HepG2 (cell line): ENCODE data around the gene HIPK2. TPM values are rescaled to one million over a fixed set of nuclear protein-coding genes. Genes with fewer than 3 reads are reported as not detected.

Source experiments
- ATAC-seq: fragments of 200-7000 bp; cut with Tn5 transposase; 3 replicates; pipeline ENCODE4 v1.9.1; 2020; ENCODE audit warnings: mild to moderate bottlenecking, moderate library complexity
- BruUV-seq: library from RNA; stranded (reverse); fragments of 400-500 nt; replicated peaks from 2 replicates; lab custom pipeline; 2021; lab: Mats Ljungman, UMichigan
- CTCF ChIA-PET: fragments of 300-600 bp; formaldehyde crosslinking; extraction: SDS; loops from one replicate; lab custom pipeline; 2021; ENCODE audit warnings: low total read pairs, inconsistent platforms, low intra/inter-chr PET ratio; lab: Yijun Ruan, JAX
- POLR2A ChIA-PET: fragments of 350-600 bp; sonication (Branson Sonifier 250); formaldehyde crosslinking; loops from one replicate; lab custom pipeline; 2020; ENCODE audit warnings: antibody characterized with exemption, inconsistent platforms; lab: Yijun Ruan, JAX
- DNase-seq: peaks from one replicate; pipeline ENCODE4 v3.0.0-alpha.2; 2015; ENCODE audit warnings: low spot score
- FAIRE-seq: peaks from 3 replicates; lab custom pipeline; 2011; peaks lifted over from hg19 to GRCh38; lab: Jason Lieb, UNC
- H2AFZ ChIP-seq: one replicate; pipeline ENCODE4 v1.6.1; 2011; ENCODE audit warnings: low read length, inconsistent platforms
- H3K27ac ChIP-seq: fragments of 300-600 bp; 3 replicates; pipeline ENCODE4 v1.8.0; 2011; ENCODE audit warnings: mixed run types, mild to moderate bottlenecking, mixed read lengths, low read length, inconsistent platforms; ENCODE audit not compliant: insufficient read depth; ENCODE audit errors: extremely low read length
- H3K27me3 ChIP-seq, 2 experiments: fragments of 200-600 bp in 1 of 2; 2 replicates in 1 of 2; 3 replicates in 1 of 2; pipeline versions ENCODE4 v1.6.0 to v1.8.0; 2011; ENCODE audit warnings: low read length in 2 of 2, mild to moderate bottlenecking in 2 of 2, moderate library complexity in 2 of 2, inconsistent platforms in 1 of 2; ENCODE audit not compliant: insufficient read depth in 2 of 2, control insufficient read depth in 1 of 2
- H3K36me3 ChIP-seq, 2 experiments: fragments of 200-600 bp in 1 of 2; replicated peaks in 1 of 2; 2 replicates in 1 of 2; 3 replicates in 1 of 2; pipeline versions ENCODE4 v1.5.1 to v1.8.0; 2011; ENCODE audit warnings: low read length in 2 of 2, inconsistent platforms in 1 of 2; ENCODE audit not compliant: insufficient read depth in 2 of 2, control insufficient read depth in 1 of 2
- H3K4me1 ChIP-seq: 2 replicates; pipeline ENCODE4 v1.5.1; 2012; ENCODE audit warnings: low read length, inconsistent platforms; ENCODE audit not compliant: insufficient read depth
- H3K4me2 ChIP-seq: 2 replicates; pipeline ENCODE4 v1.6.0; 2011; ENCODE audit warnings: low read depth, low read length, inconsistent platforms
- H3K4me3 ChIP-seq, 3 experiments: fragments of 200-600 bp in 1 of 3; sonication (generic), shearing (Covaris generic) in 1 of 3; replicated peaks in 1 of 3; 2 replicates each; pipeline ENCODE4 v1.5.1; 2011 to 2016; ENCODE audit warnings: low read length in 3 of 3, inconsistent platforms in 2 of 3, low read depth in 2 of 3, mild to moderate bottlenecking in 2 of 3, control low read depth in 1 of 3, mixed read lengths in 1 of 3; ENCODE audit not compliant: insufficient read depth in 1 of 3
- H3K79me2 ChIP-seq: one replicate; pipeline ENCODE4 v1.6.1; 2011; ENCODE audit warnings: low read length, inconsistent platforms; ENCODE audit not compliant: insufficient read depth
- H3K9ac ChIP-seq: 2 replicates; pipeline ENCODE4 v1.6.0; 2011; ENCODE audit warnings: mild to moderate bottlenecking, low read depth, low read length, inconsistent platforms; ENCODE audit not compliant: insufficient read depth
- H3K9me3 ChIP-seq: 2 replicates; pipeline ENCODE4 v1.5.1; 2012; ENCODE audit warnings: mild to moderate bottlenecking, low read length
- H4K20me1 ChIP-seq: 2 replicates; pipeline ENCODE4 v1.6.0; 2011; ENCODE audit warnings: inconsistent platforms, mild to moderate bottlenecking, low read length, moderate library complexity; ENCODE audit not compliant: insufficient read depth
- CCDC6 ChIP-seq: sonication (generic); formaldehyde crosslinking; IDR thresholded peaks from 2 replicates; pipeline ENCODE4 v1.8.1; 2022; ENCODE audit warnings: mild to moderate bottlenecking, missing genetic modification reagents, moderate library complexity
- DMAP1 ChIP-seq: IDR thresholded peaks from 2 replicates; pipeline ENCODE4 v1.6.1; 2016
- ETV6 ChIP-seq: sonication (generic); formaldehyde crosslinking; conservative IDR thresholded peaks from 2 replicates; pipeline ENCODE4 v1.4.0; 2020; ENCODE audit warnings: missing genetic modification reagents
- MTA1 ChIP-seq: sonication (generic); formaldehyde crosslinking; IDR thresholded peaks from 2 replicates; pipeline ENCODE4 v1.4.0; 2020; ENCODE audit warnings: missing genetic modification reagents, mild to moderate bottlenecking, borderline replicate concordance
- NR3C1 ChIP-seq: sonication (generic); formaldehyde crosslinking; IDR thresholded peaks from 2 replicates; pipeline ENCODE4 v1.4.0; 2020; ENCODE audit warnings: missing genetic modification reagents
- REPIN1 ChIP-seq: sonication (generic); formaldehyde crosslinking; IDR thresholded peaks from 2 replicates; pipeline ENCODE4 v1.8.0; 2022; ENCODE audit warnings: missing genetic modification reagents, low read depth, mild to moderate bottlenecking, borderline replicate concordance
- SYNCRIP ChIP-seq: fragments of 200-400 bp; formaldehyde crosslinking; IDR thresholded peaks from 2 replicates; pipeline ENCODE4 v1.6.1; 2018; ENCODE audit warnings: mild to moderate bottlenecking, low read depth, low read length; ENCODE audit not compliant: insufficient read depth
- ZBTB20 ChIP-seq: sonication (generic); formaldehyde crosslinking; IDR thresholded peaks from 2 replicates; pipeline ENCODE4 v1.8.1; 2023; ENCODE audit warnings: missing genetic modification reagents, low read depth, mild to moderate bottlenecking, borderline replicate concordance
- ZBTB43 ChIP-seq: sonication (generic); formaldehyde crosslinking; conservative IDR thresholded peaks from 2 replicates; pipeline ENCODE4 v1.4.0; 2020; ENCODE audit warnings: missing genetic modification reagents
- ZNF142 ChIP-seq: sonication (generic); formaldehyde crosslinking; IDR thresholded peaks from 2 replicates; pipeline ENCODE4 v1.4.0; 2020; ENCODE audit warnings: missing genetic modification reagents
- ZNF17 ChIP-seq: sonication (generic); formaldehyde crosslinking; IDR thresholded peaks from 2 replicates; pipeline ENCODE4 v1.5.0; 2020; ENCODE audit warnings: mild to moderate bottlenecking, missing genetic modification reagents
- ZNF232 ChIP-seq: sonication (generic); formaldehyde crosslinking; IDR thresholded peaks from 2 replicates; pipeline ENCODE4 v1.4.0; 2020; ENCODE audit warnings: missing genetic modification reagents, borderline replicate concordance
- ZNF367 ChIP-seq: sonication (generic); formaldehyde crosslinking; IDR thresholded peaks from 2 replicates; pipeline ENCODE4 v1.4.0; 2020; ENCODE audit warnings: missing genetic modification reagents, borderline replicate concordance
- ZNF460 ChIP-seq: sonication (generic); formaldehyde crosslinking; IDR thresholded peaks from 2 replicates; pipeline ENCODE4 v1.5.1; 2020; ENCODE audit warnings: missing genetic modification reagents, mild to moderate bottlenecking, borderline replicate concordance
- WGBS: methylation state at CpG from one replicate; pipeline ENCODE4 v1.1.6; 2017; ENCODE audit warnings: low lambda C conversion rate; 5-methylcytosine and 5-hydroxymethylcytosine counted together
- in situ Hi-C: cut with HindIII; loops from 2 replicates; pipeline ENCODE4 v1.10.0; 2017; ENCODE audit warnings: low pct_unique_long_range_greater_than_20kb; ENCODE audit not compliant: extremely low pct_ligation_motif_present
- intact Hi-C: fragments of 100-400 bp; cut with micrococcal nuclease; formaldehyde crosslinking; loops from one replicate; pipeline ENCODE4 v1.10.0; 2022; ENCODE audit not compliant: unreplicated experiment
- polyA plus RNA-seq, 8 experiments: library from polyadenylated mRNA; depleted of rRNA in 3 of 8; stranded (reverse) in 7 of 8; unstranded in 1 of 8; fragments of >200 nt; fragmentation: Illumina TruSeq in 4 of 8; extraction: Trizol in 4 of 8; gene quantifications; 2 replicates each; pipeline versions ENCODE4 v1.2.1 to v1.2.3, GENCODE V29; 2011 to 2016; ENCODE audit warnings: low read depth in 4 of 8, missing spikeins in 1 of 8, mixed read lengths in 1 of 8; ENCODE audit not compliant: insufficient read depth in 1 of 8
- total RNA-seq, 5 experiments: library from RNA; depleted of rRNA; stranded (reverse); fragments of >200 nt; fragmentation: Illumina TruSeq; extraction: Trizol; gene quantifications; 2 replicates each; pipeline ENCODE4 v1.2.3, GENCODE V29; 2016; ENCODE audit warnings: low read depth in 1 of 5

The HIPK2 gene
- total and polyA plus RNA-seq, 2 of the 13 experiments (the other 11 are each of a cell fraction or from before 2014, with no cell fraction given), result 14.4 to 20.2 TPM

- no TSS peak for BruUV-seq
- 9% methylated on average over 10 of the region's 13 CpGs for WGBS
- peak overlapping the region in 1 of 3 experiments; percentile 36; a peak in 2 of 6 replicates for H3K4me3 ChIP-seq
- DNase-seq, result peak; percentile 80
- H3K27ac ChIP-seq, result peak overlapping the region; percentile 84
- peak; percentile 70 for FAIRE-seq
- intact Hi-C loops, result no loop called here
- no peaks in the 10 kb centered on the region for H3K9me3 ChIP-seq
- H3K79me2 ChIP-seq, result peaks cover 20% of the 10 kb centered on the region
- ATAC-seq, result peak; percentile 70
- ChIA-PET CTCF (no interaction called here), POLR2A (interaction anchor here (0.8 to 1.2 kb wide), 3 partner anchors 20 to 65 kb away, joined by 3 to 5 read pairs (median 4); no protein-coding TSS in a partner anchor)
- no peaks in the 10 kb centered on the region for H3K27me3 ChIP-seq
- H3K9ac ChIP-seq, result peak overlapping the region; percentile 50
- no peaks in the 10 kb centered on the region for H4K20me1 ChIP-seq
- peaks cover 1 to 6% of the 10 kb centered on the region in 2 experiments; a peak in 2 of 5 replicates for H3K36me3 ChIP-seq
- no peak overlapping the region for H2AFZ ChIP-seq
- in situ Hi-C loops, result no loop called here
- peak overlapping the region; percentile 73 for H3K4me2 ChIP-seq
- peaks cover 87% of the 10 kb centered on the region for H3K4me1 ChIP-seq
- TF ChIP-seq ZNF232 (CRISPR knock-in tag) (no peak), ETV6 (CRISPR knock-in tag) (no peak), ZNF142 (CRISPR knock-in tag) (no peak), CCDC6 (no peak), ZNF460 (CRISPR knock-in tag) (no peak), ZBTB43 (CRISPR knock-in tag) (no peak), MTA1 (no peak), REPIN1 (CRISPR knock-in tag) (peak; percentile 11; the same call in 1 of the 2 replicates), DMAP1 (CRISPR knock-in tag) (peak; percentile 24; the same call in 1 of the 2 replicates), ZNF367 (no peak), ZNF17 (CRISPR knock-in tag) (no peak), ZBTB20 (CRISPR knock-in tag) (0 out of 2 replicates have a peak, but pooled peaks have one; percentile 37), SYNCRIP (no peak), NR3C1 (no peak)
Measured at GRCh38 chr7:139679731-139680594, 97.8 kb downstream of the HIPK2 start.
